Measurements from ENCODE around the gene TMEM41B.
A peak's percentile ranks its signal among the peaks of the same experiment; 100 is the strongest.
"Not testable (repeated sequence)": the region's sequence is repeated elsewhere in the genome, so short reads cannot be mapped to it uniquely, and the experiment has no call there.

TMEM41B gene

DNA sequence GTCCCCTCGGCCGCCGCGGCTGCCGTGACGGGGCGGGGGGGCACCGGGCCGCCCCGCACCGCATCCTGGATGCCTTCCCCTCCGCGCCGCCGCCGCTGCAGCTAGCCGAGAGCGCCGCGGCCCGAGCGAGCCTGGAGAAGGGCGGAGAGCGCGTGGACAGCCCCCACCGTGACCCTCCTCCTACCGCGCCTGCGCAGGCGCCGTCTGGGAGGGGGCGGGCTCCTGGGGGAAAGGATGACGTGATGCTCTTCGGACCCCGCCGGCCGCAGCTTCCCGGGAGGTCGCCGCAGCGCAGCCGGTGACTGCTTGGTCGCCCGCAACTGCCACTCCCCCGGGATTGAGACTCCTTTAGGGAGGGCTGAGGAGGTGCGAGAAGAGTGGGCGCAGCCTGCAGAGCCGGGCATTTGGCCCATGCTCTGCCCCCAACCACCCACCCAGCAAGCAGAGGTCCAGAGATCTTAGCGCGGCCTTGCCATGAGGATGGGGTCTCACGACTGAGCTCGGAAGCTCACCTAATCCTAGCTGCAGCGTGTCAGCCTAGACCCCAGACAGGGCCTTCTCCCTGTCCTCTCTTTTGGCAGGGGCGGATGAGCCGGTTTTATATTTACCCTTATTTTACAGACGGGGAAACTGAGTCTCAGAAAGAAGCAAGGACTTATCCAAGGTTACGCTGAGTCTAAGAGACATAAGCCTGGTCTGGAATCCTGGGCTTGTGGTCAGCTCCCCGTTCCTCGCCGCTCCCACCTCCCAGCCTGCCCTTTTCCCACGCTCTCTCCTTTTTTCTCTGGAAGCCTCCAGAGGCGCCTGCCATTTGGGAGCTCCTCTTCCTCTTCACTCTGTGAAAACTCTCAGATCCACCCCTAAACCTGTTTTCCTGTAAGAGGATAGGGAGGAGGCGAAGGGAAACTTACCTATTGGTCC lies 48.9 kb downstream of the TMEM41B start, which contains the start of gene DENND5A:
Gene DENND5A (minus strand): TSS at position 140 of the 921 bp plus-strand sequence. CDS start 281 bp downstream, outside the sequence.
- peak; percentile 80 for DNase-seq (ENCODE audit: low read depth)
- H3K4me3 ChIP-seq (ENCODE audit: low read depth, low read length): peak within 1 kb of the TSS; percentile 74
- TF ChIP-seq CTCF (IDR thresholded peaks at IDR 0.05; ENCODE audit: insufficient read depth, low read depth, low read length, missing control alignments): no peak

- H3K4me3 ChIP-seq (ENCODE audit: low read depth, low read length): peak overlapping the region; percentile 74
- TF ChIP-seq CTCF (IDR thresholded peaks at IDR 0.05; ENCODE audit: insufficient read depth, low read depth, low read length, missing control alignments): no peak
- DNase-seq (ENCODE audit: low read depth): no peak
These were observed 49.8 kb downstream of the TMEM41B start for GRCh38 chr11:9264316-9265210.

DNA sequence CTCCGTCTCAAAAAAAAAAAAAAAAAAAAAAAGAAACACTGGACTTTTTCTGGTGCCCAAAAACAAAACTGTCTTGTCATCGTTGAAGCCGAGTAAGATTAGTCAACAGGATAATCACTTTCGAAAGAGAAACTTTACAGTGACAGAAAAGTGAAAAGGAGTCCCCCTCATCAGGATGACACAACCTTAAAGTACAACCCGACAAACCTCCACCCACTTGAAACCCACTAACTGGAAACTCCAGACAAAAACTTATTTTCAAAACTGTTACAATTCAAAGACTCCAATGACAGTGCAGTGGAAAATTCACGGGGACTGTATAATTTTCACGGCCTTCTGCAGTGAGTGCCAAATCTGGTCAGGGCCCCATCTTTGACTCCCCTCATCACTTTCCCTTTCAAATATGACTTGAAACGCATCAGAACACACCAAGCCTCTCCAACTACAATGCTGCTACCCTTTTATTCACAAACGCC lies 50.5 kb downstream of the TMEM41B start:
- TF ChIP-seq CTCF (IDR thresholded peaks at IDR 0.05; ENCODE audit: insufficient read depth, low read depth, low read length, missing control alignments): no peak
- peak; percentile 89 for DNase-seq (ENCODE audit: low read depth)
- H3K4me3 ChIP-seq (ENCODE audit: low read depth, low read length): peak overlapping the region; percentile 74

DNA sequence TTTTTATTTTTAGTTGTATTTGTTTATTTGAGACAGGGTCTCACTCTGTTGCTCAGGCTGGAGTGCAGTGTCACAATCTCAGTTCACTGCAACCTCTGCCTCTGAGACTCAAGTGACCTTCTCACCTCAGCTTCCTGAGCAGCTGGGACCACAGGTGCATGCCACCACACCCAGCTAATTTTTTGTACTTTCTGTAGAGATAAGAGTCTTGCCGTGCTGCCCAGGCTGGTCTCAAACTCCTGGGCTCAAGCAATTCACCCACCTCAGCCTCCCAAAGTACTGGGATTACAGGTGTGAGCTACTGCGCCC lies 53.6 kb downstream of the TMEM41B start:
- DNase-seq (ENCODE audit: low read depth): peak; percentile 66

DNA sequence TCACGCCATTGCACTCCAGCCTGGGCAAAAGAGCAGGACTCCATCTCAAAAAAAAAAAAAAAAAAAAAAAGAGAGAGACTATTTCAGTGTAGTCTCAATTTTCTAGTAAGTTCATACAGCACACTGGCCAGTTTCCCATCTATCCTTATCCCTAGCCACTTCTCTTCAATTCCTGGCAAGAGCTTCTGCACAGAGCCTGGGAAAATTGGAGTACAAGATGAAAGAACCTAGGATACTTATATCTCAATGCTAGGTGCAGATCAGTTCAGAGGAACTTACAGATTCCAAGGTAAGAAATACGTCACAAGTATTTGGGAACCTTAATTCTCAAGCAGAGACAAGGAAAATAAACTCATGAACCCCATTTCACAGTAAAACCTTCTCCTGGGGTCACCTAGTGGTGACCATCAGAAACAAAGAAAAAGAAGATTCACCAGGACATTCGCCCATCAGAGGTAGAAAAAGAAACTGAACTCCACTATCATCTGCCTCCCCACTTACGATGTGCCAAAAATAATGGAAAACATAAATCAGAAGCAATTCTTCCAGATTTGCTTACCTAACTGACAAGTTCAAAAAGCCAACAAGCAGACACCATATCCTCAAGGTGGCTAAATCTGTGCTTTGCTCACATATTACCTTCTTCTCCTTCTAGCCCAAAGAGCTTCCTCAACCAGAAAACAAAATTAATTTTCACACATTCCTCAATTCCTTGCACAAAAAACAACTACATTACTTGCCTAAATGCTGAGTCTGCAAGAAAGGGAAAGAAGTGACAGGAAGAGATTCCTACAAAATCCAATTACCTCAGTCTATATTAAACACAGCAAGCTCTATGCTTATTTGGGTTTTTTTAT lies 54.2 kb downstream of the TMEM41B start:
- peak; percentile 11 for TF ChIP-seq CTCF (IDR thresholded peaks at IDR 0.05; ENCODE audit: insufficient read depth, low read depth, low read length, missing control alignments)
- DNase-seq (ENCODE audit: low read depth): no peak
- no peak overlapping the region for H3K4me3 ChIP-seq (ENCODE audit: low read depth, low read length)

More for the DNA sequence above, 53.6 kb downstream of the TMEM41B start:
- H3K4me3 ChIP-seq (ENCODE audit: low read depth, low read length): not testable (repeated sequence)

DNA sequence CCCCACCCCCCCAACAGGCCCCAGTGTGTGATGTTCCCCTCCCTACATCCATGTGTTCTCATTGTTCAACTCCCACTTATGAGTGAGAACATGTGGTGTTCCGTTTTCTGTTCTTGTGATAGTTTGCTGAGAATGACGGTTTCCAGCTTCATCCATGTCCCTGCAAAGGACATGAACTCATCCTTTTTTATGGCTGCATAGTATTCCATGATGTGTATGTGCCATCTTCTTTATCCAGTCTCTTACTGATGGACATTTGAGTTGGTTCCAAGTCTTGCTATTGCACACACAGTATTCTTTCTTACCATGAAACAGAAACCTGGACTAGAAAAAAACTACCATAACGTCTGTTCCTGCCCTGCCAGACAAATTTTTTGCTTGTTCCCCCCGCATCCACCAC lies 56.1 kb downstream of the TMEM41B start:
- H3K4me3 ChIP-seq (ENCODE audit: low read depth, low read length); DNase-seq (ENCODE audit: low read depth): not testable (repeated sequence)

- no peak overlapping the region for H3K4me3 ChIP-seq (ENCODE audit: low read depth, low read length)
- TF ChIP-seq CTCF (IDR thresholded peaks at IDR 0.05; ENCODE audit: insufficient read depth, low read depth, low read length, missing control alignments): no peak
- no peak for DNase-seq (ENCODE audit: low read depth)
These were observed 60.0 kb downstream of the TMEM41B start for GRCh38 chr11:9254416-9254815.

All from GM12865 (cell line).